HepG2 (cell line): ENCODE measurements around the gene SPATA13. TPM values are rescaled to one million over a fixed set of nuclear protein-coding genes. Genes with fewer than 3 reads are reported as not detected.

Experiments used
- ATAC-seq: fragments of 200-7000 bp; cut with Tn5 transposase; 3 replicates; pipeline ENCODE4 v1.9.1; 2020; ENCODE audit warnings: mild to moderate bottlenecking, moderate library complexity
- BruUV-seq: library from RNA; stranded (reverse); fragments of 400-500 nt; replicated peaks from 2 replicates; lab custom pipeline; 2021; lab: Mats Ljungman, UMichigan
- CTCF ChIA-PET: fragments of 300-600 bp; formaldehyde crosslinking; extraction: SDS; loops from one replicate; lab custom pipeline; 2021; ENCODE audit warnings: low total read pairs, inconsistent platforms, low intra/inter-chr PET ratio; lab: Yijun Ruan, JAX
- POLR2A ChIA-PET: fragments of 350-600 bp; sonication (Branson Sonifier 250); formaldehyde crosslinking; loops from one replicate; lab custom pipeline; 2020; ENCODE audit warnings: antibody characterized with exemption, inconsistent platforms; lab: Yijun Ruan, JAX
- DNase-seq: peaks from one replicate; pipeline ENCODE4 v3.0.0-alpha.2; 2015; ENCODE audit warnings: low spot score
- FAIRE-seq: peaks from 3 replicates; lab custom pipeline; 2011; peaks lifted over from hg19 to GRCh38; lab: Jason Lieb, UNC
- H2AFZ ChIP-seq: one replicate; pipeline ENCODE4 v1.6.1; 2011; ENCODE audit warnings: low read length, inconsistent platforms
- H3K27ac ChIP-seq: fragments of 300-600 bp; 3 replicates; pipeline ENCODE4 v1.8.0; 2011; ENCODE audit warnings: mixed run types, mild to moderate bottlenecking, mixed read lengths, low read length, inconsistent platforms; ENCODE audit not compliant: insufficient read depth; ENCODE audit errors: extremely low read length
- H3K27me3 ChIP-seq, 2 experiments: fragments of 200-600 bp in 1 of 2; 2 replicates in 1 of 2; 3 replicates in 1 of 2; pipeline versions ENCODE4 v1.6.0 to v1.8.0; 2011; ENCODE audit warnings: low read length in 2 of 2, mild to moderate bottlenecking in 2 of 2, moderate library complexity in 2 of 2, inconsistent platforms in 1 of 2; ENCODE audit not compliant: insufficient read depth in 2 of 2, control insufficient read depth in 1 of 2
- H3K36me3 ChIP-seq, 2 experiments: fragments of 200-600 bp in 1 of 2; replicated peaks in 1 of 2; 2 replicates in 1 of 2; 3 replicates in 1 of 2; pipeline versions ENCODE4 v1.5.1 to v1.8.0; 2011; ENCODE audit warnings: low read length in 2 of 2, inconsistent platforms in 1 of 2; ENCODE audit not compliant: insufficient read depth in 2 of 2, control insufficient read depth in 1 of 2
- H3K4me1 ChIP-seq: 2 replicates; pipeline ENCODE4 v1.5.1; 2012; ENCODE audit warnings: low read length, inconsistent platforms; ENCODE audit not compliant: insufficient read depth
- H3K4me2 ChIP-seq: 2 replicates; pipeline ENCODE4 v1.6.0; 2011; ENCODE audit warnings: low read depth, low read length, inconsistent platforms
- H3K4me3 ChIP-seq, 3 experiments: fragments of 200-600 bp in 1 of 3; sonication (generic), shearing (Covaris generic) in 1 of 3; replicated peaks in 1 of 3; 2 replicates each; pipeline ENCODE4 v1.5.1; 2011 to 2016; ENCODE audit warnings: low read length in 3 of 3, inconsistent platforms in 2 of 3, low read depth in 2 of 3, mild to moderate bottlenecking in 2 of 3, control low read depth in 1 of 3, mixed read lengths in 1 of 3; ENCODE audit not compliant: insufficient read depth in 1 of 3
- H3K79me2 ChIP-seq: one replicate; pipeline ENCODE4 v1.6.1; 2011; ENCODE audit warnings: low read length, inconsistent platforms; ENCODE audit not compliant: insufficient read depth
- H3K9ac ChIP-seq: 2 replicates; pipeline ENCODE4 v1.6.0; 2011; ENCODE audit warnings: mild to moderate bottlenecking, low read depth, low read length, inconsistent platforms; ENCODE audit not compliant: insufficient read depth
- H3K9me3 ChIP-seq: 2 replicates; pipeline ENCODE4 v1.5.1; 2012; ENCODE audit warnings: mild to moderate bottlenecking, low read length
- H4K20me1 ChIP-seq: 2 replicates; pipeline ENCODE4 v1.6.0; 2011; ENCODE audit warnings: inconsistent platforms, mild to moderate bottlenecking, low read length, moderate library complexity; ENCODE audit not compliant: insufficient read depth
- EEA1 ChIP-seq: sonication (generic); formaldehyde crosslinking; IDR thresholded peaks from 2 replicates; pipeline ENCODE4 v1.5.1; 2020; ENCODE audit warnings: mild to moderate bottlenecking, missing genetic modification reagents, borderline replicate concordance
- FLYWCH1 ChIP-seq: sonication (generic); formaldehyde crosslinking; IDR thresholded peaks from 2 replicates; pipeline ENCODE4 v1.8.1; 2023; ENCODE audit warnings: mild to moderate bottlenecking, missing genetic modification reagents
- IKZF4 ChIP-seq: sonication (generic); formaldehyde crosslinking; IDR thresholded peaks from 2 replicates; pipeline ENCODE4 v1.5.1; 2020; ENCODE audit warnings: borderline replicate concordance, mild to moderate bottlenecking, low read depth, missing genetic modification reagents; ENCODE audit errors: not compliant biosample characterization
- KDM5B ChIP-seq: sonication (generic); formaldehyde crosslinking; IDR thresholded peaks from 2 replicates; pipeline ENCODE4 v1.4.0; 2020; ENCODE audit warnings: missing genetic modification reagents, mild to moderate bottlenecking, borderline replicate concordance
- KLF16 ChIP-seq, 2 experiments: sonication (generic) in 1 of 2; formaldehyde crosslinking in 1 of 2; IDR thresholded peaks; 2 replicates each; pipeline versions ENCODE4 v1.6.1 to v1.8.0; 2016 to 2023; ENCODE audit warnings: missing genetic modification reagents in 2 of 2, missing compliant biosample characterization in 1 of 2
- NFE2 ChIP-seq: sonication (generic); formaldehyde crosslinking; IDR thresholded peaks from 2 replicates; pipeline ENCODE4 v1.4.0; 2020; ENCODE audit warnings: missing genetic modification reagents
- NR2F1 ChIP-seq, 2 experiments: fragments of 450-650 bp in 1 of 2; formaldehyde crosslinking in 1 of 2; IDR thresholded peaks; 2 replicates each; pipeline versions ENCODE4 v1.5.0 to v1.6.1; 2016 to 2020; ENCODE audit warnings: mild to moderate bottlenecking in 1 of 2, missing compliant biosample characterization in 1 of 2, missing genetic modification reagents in 1 of 2, moderate library complexity in 1 of 2
- SMAD3 ChIP-seq: sonication (generic); formaldehyde crosslinking; IDR thresholded peaks from 2 replicates; pipeline ENCODE4 v1.4.0; 2020; ENCODE audit warnings: missing genetic modification reagents
- SRSF1 ChIP-seq: fragments of 200-400 bp; formaldehyde crosslinking; optimal IDR thresholded peaks from 2 replicates; pipeline ENCODE3; 2017; ENCODE audit warnings: mild to moderate bottlenecking, low read depth, low read length, moderate library complexity
- TBL1XR1 ChIP-seq: fragments of 150-350 bp; IDR thresholded peaks from 2 replicates; pipeline ENCODE4 v1.6.1; 2014; ENCODE audit warnings: borderline replicate concordance, low read length; ENCODE audit not compliant: partially characterized antibody
- ZBTB42 ChIP-seq: sonication (generic); formaldehyde crosslinking; IDR thresholded peaks from 2 replicates; pipeline ENCODE4 v1.5.0; 2020; ENCODE audit warnings: mild to moderate bottlenecking, missing genetic modification reagents
- ZNF235 ChIP-seq: sonication (generic); formaldehyde crosslinking; IDR thresholded peaks from 2 replicates; pipeline ENCODE4 v1.8.1; 2023; ENCODE audit warnings: mild to moderate bottlenecking, missing genetic modification reagents, borderline replicate concordance
- ZNF550 ChIP-seq: sonication (generic); formaldehyde crosslinking; IDR thresholded peaks from 2 replicates; pipeline ENCODE4 v1.4.0; 2020; ENCODE audit warnings: mild to moderate bottlenecking, missing genetic modification reagents, borderline replicate concordance
- ZNF737 ChIP-seq: sonication (generic); formaldehyde crosslinking; IDR thresholded peaks from 2 replicates; pipeline ENCODE4 v1.5.0; 2020; ENCODE audit warnings: missing genetic modification reagents, mild to moderate bottlenecking, borderline replicate concordance
- ZNF850 ChIP-seq: sonication (generic); formaldehyde crosslinking; conservative IDR thresholded peaks from 2 replicates; pipeline ENCODE4 v1.9.0; 2021; ENCODE audit warnings: mild to moderate bottlenecking, missing genetic modification reagents
- ZSCAN5A ChIP-seq: sonication (generic); formaldehyde crosslinking; IDR thresholded peaks from 2 replicates; pipeline ENCODE4 v1.8.0; 2022; ENCODE audit warnings: mild to moderate bottlenecking, missing genetic modification reagents, borderline replicate concordance
- WGBS: methylation state at CpG from one replicate; pipeline ENCODE4 v1.1.6; 2017; ENCODE audit warnings: low lambda C conversion rate; 5-methylcytosine and 5-hydroxymethylcytosine counted together
- in situ Hi-C: cut with HindIII; loops from 2 replicates; pipeline ENCODE4 v1.10.0; 2017; ENCODE audit warnings: low pct_unique_long_range_greater_than_20kb; ENCODE audit not compliant: extremely low pct_ligation_motif_present
- intact Hi-C: fragments of 100-400 bp; cut with micrococcal nuclease; formaldehyde crosslinking; loops from one replicate; pipeline ENCODE4 v1.10.0; 2022; ENCODE audit not compliant: unreplicated experiment
- polyA plus RNA-seq, 8 experiments: library from polyadenylated mRNA; depleted of rRNA in 3 of 8; stranded (reverse) in 7 of 8; unstranded in 1 of 8; fragments of >200 nt; fragmentation: Illumina TruSeq in 4 of 8; extraction: Trizol in 4 of 8; gene quantifications; 2 replicates each; pipeline versions ENCODE4 v1.2.1 to v1.2.3, GENCODE V29; 2011 to 2016; ENCODE audit warnings: low read depth in 4 of 8, missing spikeins in 1 of 8, mixed read lengths in 1 of 8; ENCODE audit not compliant: insufficient read depth in 1 of 8
- total RNA-seq, 5 experiments: library from RNA; depleted of rRNA; stranded (reverse); fragments of >200 nt; fragmentation: Illumina TruSeq; extraction: Trizol; gene quantifications; 2 replicates each; pipeline ENCODE4 v1.2.3, GENCODE V29; 2016; ENCODE audit warnings: low read depth in 1 of 5
- TF ChIP-seq, protein P1 (sequence below): sonication (generic); formaldehyde crosslinking; IDR thresholded peaks from 2 replicates; pipeline ENCODE4 v1.4.0; 2020; ENCODE audit warnings: missing genetic modification reagents
- TF ChIP-seq, protein P2 (sequence below): sonication (generic); formaldehyde crosslinking; IDR thresholded peaks from 2 replicates; pipeline ENCODE4 v1.5.0; 2020; ENCODE audit warnings: missing genetic modification reagents, mild to moderate bottlenecking, borderline replicate concordance

SPATA13 gene
- total and polyA plus RNA-seq, 2 of the 13 experiments (the other 11 are each of a cell fraction or from before 2014, with no cell fraction given): 11.3 to 14.2 TPM

GRCh38 chr13:24267274-24267673, 106.8 kb downstream of the SPATA13 start:
- H3K36me3 ChIP-seq: peaks cover 3% of the 10 kb centered on the region in 2 experiments; a peak in 3 of 5 replicates
- intact Hi-C loops (no loop called here), in situ Hi-C loops (no loop called here)
- no peak overlapping the region for H3K27ac ChIP-seq
- H3K27me3 ChIP-seq: no peaks in the 10 kb centered on the region
- peaks cover 5% of the 10 kb centered on the region for H3K79me2 ChIP-seq
- no peak for DNase-seq
- CTCF ChIA-PET: no interaction called here
- H3K4me1 ChIP-seq: peaks cover 46% of the 10 kb centered on the region
- no peak for ATAC-seq
- 98% methylated on average over 3 of the region's 3 CpGs for WGBS
- no peak overlapping the region for H3K4me3 ChIP-seq
- H3K4me2 ChIP-seq: no peak overlapping the region
- H3K9me3 ChIP-seq: no peaks in the 10 kb centered on the region
- no peak for FAIRE-seq
- H3K9ac ChIP-seq: no peak overlapping the region
- TF ChIP-seq FLYWCH1 (CRISPR knock-in tag) (no peak), SMAD3 (CRISPR knock-in tag) (no peak), KDM5B (CRISPR knock-in tag) (no peak), TBL1XR1 (no peak), NFE2 (CRISPR knock-in tag) (no peak), SRSF1 (no peak), EEA1 (no peak), ZBTB42 (CRISPR knock-in tag) (no peak), ZNF737 (CRISPR knock-in tag) (no peak), ZSCAN5A (CRISPR knock-in tag) (no peak), ZNF850 (CRISPR knock-in tag) (no peak), KLF16 (CRISPR knock-in tag; IDR thresholded peaks at IDR 0.05) (no peak), ZNF550 (no peak), NR2F1 (CRISPR knock-in tag; IDR thresholded peaks at IDR 0.05) (no peak), IKZF4 (no peak), ZNF235 (CRISPR knock-in tag) (no peak)
- TF ChIP-seq, protein P1, sequence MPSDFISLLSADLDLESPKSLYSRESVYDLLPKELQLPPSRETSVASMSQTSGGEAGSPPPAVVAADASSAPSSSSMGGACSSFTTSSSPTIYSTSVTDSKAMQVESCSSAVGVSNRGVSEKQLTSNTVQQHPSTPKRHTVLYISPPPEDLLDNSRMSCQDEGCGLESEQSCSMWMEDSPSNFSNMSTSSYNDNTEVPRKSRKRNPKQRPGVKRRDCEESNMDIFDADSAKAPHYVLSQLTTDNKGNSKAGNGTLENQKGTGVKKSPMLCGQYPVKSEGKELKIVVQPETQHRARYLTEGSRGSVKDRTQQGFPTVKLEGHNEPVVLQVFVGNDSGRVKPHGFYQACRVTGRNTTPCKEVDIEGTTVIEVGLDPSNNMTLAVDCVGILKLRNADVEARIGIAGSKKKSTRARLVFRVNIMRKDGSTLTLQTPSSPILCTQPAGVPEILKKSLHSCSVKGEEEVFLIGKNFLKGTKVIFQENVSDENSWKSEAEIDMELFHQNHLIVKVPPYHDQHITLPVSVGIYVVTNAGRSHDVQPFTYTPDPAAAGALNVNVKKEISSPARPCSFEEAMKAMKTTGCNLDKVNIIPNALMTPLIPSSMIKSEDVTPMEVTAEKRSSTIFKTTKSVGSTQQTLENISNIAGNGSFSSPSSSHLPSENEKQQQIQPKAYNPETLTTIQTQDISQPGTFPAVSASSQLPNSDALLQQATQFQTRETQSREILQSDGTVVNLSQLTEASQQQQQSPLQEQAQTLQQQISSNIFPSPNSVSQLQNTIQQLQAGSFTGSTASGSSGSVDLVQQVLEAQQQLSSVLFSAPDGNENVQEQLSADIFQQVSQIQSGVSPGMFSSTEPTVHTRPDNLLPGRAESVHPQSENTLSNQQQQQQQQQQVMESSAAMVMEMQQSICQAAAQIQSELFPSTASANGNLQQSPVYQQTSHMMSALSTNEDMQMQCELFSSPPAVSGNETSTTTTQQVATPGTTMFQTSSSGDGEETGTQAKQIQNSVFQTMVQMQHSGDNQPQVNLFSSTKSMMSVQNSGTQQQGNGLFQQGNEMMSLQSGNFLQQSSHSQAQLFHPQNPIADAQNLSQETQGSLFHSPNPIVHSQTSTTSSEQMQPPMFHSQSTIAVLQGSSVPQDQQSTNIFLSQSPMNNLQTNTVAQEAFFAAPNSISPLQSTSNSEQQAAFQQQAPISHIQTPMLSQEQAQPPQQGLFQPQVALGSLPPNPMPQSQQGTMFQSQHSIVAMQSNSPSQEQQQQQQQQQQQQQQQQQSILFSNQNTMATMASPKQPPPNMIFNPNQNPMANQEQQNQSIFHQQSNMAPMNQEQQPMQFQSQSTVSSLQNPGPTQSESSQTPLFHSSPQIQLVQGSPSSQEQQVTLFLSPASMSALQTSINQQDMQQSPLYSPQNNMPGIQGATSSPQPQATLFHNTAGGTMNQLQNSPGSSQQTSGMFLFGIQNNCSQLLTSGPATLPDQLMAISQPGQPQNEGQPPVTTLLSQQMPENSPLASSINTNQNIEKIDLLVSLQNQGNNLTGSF (CRISPR knock-in tag): no peak
- TF ChIP-seq, protein P2, sequence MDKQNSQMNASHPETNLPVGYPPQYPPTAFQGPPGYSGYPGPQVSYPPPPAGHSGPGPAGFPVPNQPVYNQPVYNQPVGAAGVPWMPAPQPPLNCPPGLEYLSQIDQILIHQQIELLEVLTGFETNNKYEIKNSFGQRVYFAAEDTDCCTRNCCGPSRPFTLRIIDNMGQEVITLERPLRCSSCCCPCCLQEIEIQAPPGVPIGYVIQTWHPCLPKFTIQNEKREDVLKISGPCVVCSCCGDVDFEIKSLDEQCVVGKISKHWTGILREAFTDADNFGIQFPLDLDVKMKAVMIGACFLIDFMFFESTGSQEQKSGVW (CRISPR knock-in tag): no peak
- TF ChIP-seq, all 625 proteins: peak for 0
- POLR2A ChIA-PET: no interaction called here
- no TSS peak for BruUV-seq
- Histone ChIP-seq H2AFZ (no peak overlapping the region), H4K20me1 (peaks cover 3% of the 10 kb centered on the region; the same call in 1 of the 2 replicates)
